Islet precursor cell (in vitro differentiated cells): ENCODE measurements around the gene KCNT1.

Source experiments
- DNase-seq: peaks from one replicate; pipeline ENCODE4 v3.0.0-alpha.2; 2018

KCNT1 gene

GRCh38 chr9:135728436-135729110 is 26.6 kb downstream of the KCNT1 start:
- DNase-seq, result no peak

- no peak for DNase-seq
Observed at GRCh38 chr9:135729480-135729879, 27.5 kb downstream of the KCNT1 start.

GRCh38 chr9:135731454-135731853 is 29.5 kb downstream of the KCNT1 start:
- DNase-seq, result no peak

DNA sequence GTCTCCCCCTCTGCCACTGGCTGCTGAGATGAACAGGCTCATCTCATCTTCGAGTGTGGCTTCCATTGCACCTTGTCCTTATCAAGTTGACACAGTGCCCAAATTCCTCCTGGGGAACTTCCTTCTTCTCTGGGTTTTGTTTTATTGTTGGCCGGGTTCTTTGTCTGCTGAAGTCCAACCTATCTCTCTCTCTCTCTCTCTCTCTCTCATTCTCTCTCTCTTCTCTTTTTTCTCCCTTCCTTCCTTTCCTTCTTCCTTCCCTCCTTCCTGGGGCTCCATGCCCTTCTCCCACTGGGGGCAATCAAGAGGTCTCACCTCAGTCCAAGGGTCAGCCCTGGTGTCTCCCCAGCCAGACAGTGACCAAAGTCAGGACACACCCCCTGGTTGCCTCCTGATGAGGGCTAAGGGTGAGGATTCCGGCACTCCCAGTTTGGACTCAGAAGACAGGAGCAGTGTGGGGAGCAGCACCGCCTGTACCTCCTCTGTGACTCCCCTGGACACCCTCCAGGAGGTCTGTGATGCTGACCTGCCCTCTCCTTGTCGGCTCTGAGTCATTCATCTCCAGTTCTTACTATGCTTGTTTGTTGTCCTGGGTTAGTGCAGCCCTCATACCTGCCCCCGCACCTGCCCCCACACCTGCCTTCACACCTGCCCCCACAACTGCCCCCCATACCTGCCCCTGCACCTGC is 30.7 kb downstream of the KCNT1 start:
- no peak for DNase-seq

- DNase-seq, result no peak
Observed at GRCh38 chr9:135734616-135735144, 32.7 kb downstream of the KCNT1 start.

- DNase-seq, result no peak
Observed at GRCh38 chr9:135736272-135736978, 34.4 kb downstream of the KCNT1 start.

- DNase-seq, result no peak
Observed at GRCh38 chr9:135736979-135737839, 35.2 kb downstream of the KCNT1 start.

DNA sequence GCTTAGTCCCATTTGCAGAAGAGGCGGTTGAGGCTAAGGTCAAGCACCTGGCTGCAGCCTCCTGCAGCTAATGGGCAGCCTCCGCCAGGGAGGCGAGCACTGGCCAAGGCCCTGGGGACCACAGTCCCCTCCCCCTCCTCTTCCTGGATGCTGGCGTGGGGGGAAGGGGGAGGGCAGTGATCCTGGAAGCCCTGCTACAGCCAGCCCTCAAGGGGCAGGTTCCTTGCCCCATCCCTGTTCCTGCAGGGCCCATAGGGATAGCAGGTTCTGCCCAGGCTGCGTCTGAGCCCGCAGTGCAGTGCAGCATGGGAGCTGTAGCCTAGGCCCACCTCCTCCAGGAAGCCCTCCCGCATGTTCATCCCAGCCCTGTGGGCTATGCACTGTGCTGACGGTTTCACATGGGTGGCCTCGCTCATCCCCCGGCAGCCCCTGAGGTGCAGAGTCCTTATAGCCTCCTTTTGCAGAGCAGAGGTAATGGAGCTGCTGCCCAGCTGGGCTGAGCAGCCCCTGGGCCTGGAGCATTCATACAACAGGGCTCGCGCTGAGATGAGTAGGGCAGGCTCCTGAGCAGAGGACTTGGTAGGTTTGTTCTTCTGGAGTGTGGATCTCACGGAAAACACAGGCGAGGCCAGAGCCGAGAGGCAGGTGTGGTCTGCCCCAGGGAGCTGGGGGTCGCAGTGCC is 36.0 kb downstream of the KCNT1 start:
- no peak for DNase-seq

- no peak for DNase-seq
Observed at GRCh38 chr9:135739271-135740220, 37.6 kb downstream of the KCNT1 start.

DNA sequence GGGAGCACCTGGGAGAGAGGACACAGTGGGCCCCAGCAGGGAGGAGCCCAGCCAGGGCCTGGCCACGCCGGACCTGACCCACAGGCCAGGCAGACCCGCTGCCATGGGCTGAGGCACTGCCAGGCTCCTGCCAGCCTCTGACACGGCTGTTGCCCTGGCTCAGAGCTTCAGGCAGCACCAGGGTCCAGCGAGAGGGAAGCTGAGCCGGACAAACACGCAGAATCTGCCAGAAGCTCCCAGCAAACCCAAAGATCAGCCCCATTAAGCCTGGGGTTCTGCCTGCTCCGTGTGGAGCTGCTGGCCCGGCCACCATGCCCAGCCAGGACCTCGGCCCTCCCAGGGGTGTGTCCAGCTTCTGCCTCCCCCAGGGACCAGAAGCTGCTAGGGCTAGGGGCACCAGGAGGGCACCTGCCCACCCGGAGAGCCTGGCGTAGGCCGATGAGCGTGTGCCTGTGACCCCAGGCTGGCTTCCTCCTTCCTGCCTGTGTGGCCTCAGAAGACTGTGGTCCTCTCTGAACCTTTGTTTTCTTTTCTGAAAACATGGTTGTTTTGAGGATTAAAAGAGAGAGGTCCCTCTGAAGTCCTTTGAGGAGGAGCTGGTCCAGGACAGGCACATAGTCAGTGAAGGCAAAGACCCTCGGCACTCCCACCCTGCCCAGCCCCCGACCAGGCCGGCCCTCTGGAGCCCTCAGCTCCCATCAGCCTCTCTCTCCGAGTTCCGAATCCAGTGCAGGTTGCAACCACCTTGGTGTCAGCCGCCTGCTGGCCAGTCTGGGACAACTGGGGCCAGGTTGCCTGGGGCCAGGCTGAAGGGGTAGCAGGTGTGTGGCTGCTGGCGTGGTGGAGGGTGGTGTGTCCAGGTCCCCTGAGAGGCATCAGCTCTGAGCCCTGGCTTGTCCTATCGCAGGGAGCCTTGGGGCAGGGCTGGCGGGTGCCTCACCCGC is 39.6 kb downstream of the KCNT1 start:
- DNase-seq, result no peak

DNA sequence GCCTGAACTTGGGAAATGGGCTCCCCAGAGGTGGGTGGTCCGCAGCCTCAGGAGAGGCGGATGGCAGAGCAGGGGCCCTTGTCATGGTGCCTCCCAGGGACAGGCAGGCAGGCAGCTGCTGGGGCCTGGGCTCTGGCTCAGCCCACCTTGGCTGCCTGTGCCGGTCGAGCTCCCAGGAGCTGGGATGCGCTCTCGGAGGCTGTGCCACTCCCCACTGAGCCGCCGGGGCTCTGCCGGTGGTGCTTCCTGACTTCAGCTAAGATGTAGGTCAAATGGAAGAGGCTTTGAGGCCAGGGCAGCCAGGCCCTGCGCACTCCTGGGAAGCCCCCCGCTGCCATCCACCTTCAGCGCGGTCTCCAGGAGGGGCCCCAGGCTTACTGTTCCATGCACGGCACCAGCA is 41.0 kb downstream of the KCNT1 start:
- DNase-seq, result no peak

DNA sequence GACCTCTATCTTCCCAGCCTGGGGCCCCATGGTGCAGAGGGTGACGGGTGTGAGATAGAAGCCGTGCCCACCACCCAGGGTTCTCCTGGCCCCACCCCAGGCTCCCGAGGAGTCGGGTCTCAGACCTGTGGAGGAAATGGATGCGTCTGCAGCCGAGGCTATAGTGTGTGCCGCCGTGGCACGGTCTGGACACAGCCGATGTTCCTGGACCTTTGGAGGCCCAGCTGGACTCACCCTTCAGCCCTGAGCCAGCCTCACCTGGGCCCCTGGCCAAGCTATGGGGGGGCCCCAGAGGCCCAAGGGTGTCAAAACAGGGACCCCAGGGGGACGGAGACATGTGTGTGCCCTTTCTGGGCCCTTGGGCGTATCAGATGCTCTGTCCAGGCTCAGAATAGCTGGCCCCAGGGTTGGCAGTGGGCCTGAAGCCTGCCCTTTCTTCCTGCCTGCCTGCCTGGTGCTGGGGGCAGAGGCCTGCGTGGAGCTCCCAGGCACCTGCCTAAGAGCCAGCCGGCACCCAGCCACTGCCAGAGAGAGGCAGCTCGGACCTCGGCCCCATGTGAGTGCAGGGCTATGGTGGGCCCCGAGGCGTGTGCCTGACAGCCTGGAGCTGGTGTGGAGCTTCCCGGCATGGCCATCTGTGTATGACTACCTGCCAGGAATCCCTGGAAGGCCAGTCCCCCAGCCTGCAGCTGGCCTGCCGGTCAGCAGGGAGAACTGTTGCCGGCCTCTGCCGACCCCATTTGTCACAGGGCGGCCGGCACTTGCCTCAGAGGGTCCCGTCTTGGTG is 41.8 kb downstream of the KCNT1 start:
- no peak for DNase-seq

GRCh38 chr9:135744333-135745070 is 42.5 kb downstream of the KCNT1 start:
- no peak for DNase-seq

- DNase-seq, result no peak
Observed at GRCh38 chr9:135745189-135745588, 43.2 kb downstream of the KCNT1 start.

GRCh38 chr9:135745686-135746324 is 43.8 kb downstream of the KCNT1 start:
- DNase-seq, result no peak

DNA sequence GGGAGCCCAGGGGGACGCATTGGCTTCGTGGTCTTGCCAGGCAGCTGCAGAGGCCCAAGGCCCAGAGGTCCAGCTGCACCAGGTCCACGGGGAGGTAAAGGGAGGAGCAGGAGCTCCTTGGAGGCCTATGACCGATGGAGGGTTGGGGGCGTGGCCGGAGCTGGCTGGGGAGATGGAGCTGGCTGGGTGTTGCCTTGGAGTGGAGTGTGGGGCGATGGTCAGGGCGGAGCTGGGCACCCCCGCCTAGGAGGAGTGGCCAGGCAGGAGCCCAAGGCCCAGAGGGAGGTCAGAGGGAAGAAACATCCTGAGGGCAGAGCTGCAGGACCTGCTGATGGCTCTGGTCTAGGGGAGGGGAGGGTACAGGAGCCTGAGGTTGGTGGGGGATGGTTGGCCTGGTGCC is 44.6 kb downstream of the KCNT1 start:
- DNase-seq, result no peak

DNA sequence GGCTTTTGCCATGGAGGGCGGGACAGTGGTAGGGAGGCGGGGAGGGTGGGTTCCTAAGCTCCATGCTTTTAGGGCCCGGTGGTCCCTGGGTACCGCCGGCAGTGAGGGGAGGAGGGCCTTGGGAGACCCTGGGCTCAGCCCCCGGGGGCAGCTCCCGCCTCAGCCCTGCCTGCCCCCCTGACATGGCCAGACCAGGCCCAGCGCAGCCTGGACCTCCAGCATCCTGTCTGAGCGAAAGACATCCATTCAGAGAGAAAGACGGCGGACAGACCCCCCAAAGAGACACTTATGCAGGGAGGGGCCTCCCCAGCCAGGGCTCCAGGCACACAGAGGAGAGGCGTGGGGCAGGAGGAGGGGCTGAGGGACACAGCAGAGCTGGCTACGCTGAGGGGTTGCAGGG is 45.3 kb downstream of the KCNT1 start:
- no peak for DNase-seq

DNA sequence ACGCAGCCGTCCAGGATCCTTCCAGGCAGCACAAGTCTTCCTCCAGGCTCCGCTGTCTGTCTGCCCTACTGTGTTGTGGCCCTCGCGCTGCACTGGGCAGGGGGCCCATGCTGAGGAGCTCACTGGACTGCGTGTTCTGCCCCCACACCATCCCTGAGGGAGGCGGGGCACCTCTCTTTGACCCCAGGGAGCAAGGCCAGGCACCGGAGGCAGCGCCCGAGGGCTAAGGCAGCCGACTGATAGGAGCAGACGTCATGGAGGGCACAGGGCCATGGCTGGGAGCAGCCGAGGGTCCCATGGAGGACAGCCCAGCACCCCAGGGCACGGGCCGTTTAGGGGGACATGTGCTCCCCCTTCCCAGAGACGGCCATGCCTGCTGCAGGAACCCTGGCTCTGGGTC is 46.7 kb downstream of the KCNT1 start:
- DNase-seq, result no peak
